ENCODE data around the gene CASP1.

- no peak for TF ChIP-seq NFE2L1 (CRISPR knock-in tag; IDR thresholded peaks at IDR 0.05)
- TF ChIP-seq SMAD4 (CRISPR knock-in tag; IDR thresholded peaks at IDR 0.05), result no peak
- no peak for TF ChIP-seq CTCF (IDR thresholded peaks at IDR 0.05)
- no peak for TF ChIP-seq ELF4 (CRISPR knock-in tag; IDR thresholded peaks at IDR 0.05; ENCODE audit: low read depth)
- no peak for TF ChIP-seq NR2C2 (CRISPR knock-in tag; IDR thresholded peaks at IDR 0.05)
- TF ChIP-seq NR1H2 (CRISPR knock-in tag; IDR thresholded peaks at IDR 0.05), result no peak
- TF ChIP-seq MAX (CRISPR knock-in tag; IDR thresholded peaks at IDR 0.05), result no peak
- TF ChIP-seq E2F5 (CRISPR knock-in tag; IDR thresholded peaks at IDR 0.05), result no peak
- TF ChIP-seq SP1 (CRISPR knock-in tag; conservative IDR thresholded peaks at IDR 0.05), result no peak
Observed at GRCh38 chr11:105078283-105078682, 43.3 kb upstream of the CASP1 start.
